ENCODE data around the gene USP3.

GRCh38 chr15:63600616-63601025 is 96.2 kb downstream of the USP3 start:
- no peak for TF ChIP-seq CTCF (conservative IDR thresholded peaks at IDR 0.05; ENCODE audit: low read length)
- TF ChIP-seq EZH2phosphoT487 (IDR thresholded peaks at IDR 0.05; ENCODE audit: borderline replicate concordance): no peak
